T-helper 2 cell (primary cell): ENCODE measurements around the gene BCL2.

Experiments used
- DNase-seq, 5 experiments: peaks; one replicate each; pipeline versions ENCODE4 v3.0.0 to v3.0.0-alpha.2; 2012 to 2022

BCL2 gene

DNA sequence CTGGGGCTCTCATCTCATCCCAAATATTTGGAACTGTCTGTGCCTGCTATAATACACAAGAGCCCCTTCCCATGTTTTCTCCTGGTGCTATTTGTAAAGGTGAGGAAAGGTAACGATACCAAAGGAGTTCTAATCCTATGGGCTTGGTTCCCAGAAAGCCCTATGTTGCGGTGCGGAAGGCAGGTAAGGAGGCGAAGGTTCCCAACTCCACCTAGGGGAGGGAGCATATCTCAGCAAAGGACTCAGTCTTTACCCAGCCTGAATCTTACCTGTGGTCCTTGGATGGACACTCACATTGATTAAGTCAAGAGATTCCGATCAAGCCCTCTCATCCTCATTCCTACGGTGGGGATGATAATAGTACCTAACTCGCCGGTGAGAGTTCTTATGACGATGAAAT lies 140.1 kb downstream of the BCL2 start:
- no peak for DNase-seq

DNA sequence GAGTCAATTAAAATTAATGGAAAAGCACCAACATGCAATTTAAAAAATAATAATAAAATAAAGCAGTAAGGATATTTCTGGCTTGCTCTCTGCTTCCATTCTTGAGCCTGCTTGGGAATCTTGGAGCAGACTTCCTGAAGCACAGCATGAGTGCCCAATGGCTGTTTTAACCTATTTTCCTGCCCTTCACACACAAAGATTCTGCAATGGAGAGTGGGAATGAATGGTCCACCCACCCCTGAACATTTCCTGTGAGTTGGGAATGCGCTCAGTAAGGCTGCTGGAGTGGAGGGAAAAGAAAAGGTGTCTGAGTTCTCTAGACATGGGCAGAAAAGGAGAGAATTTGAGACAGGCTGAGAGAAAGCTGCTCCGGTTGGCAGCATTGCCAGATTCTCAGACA lies 140.6 kb downstream of the BCL2 start:
- no peak for DNase-seq

GRCh38 chr18:63177919-63178821 lies 141.4 kb downstream of the BCL2 start:
- no peak for DNase-seq

DNA sequence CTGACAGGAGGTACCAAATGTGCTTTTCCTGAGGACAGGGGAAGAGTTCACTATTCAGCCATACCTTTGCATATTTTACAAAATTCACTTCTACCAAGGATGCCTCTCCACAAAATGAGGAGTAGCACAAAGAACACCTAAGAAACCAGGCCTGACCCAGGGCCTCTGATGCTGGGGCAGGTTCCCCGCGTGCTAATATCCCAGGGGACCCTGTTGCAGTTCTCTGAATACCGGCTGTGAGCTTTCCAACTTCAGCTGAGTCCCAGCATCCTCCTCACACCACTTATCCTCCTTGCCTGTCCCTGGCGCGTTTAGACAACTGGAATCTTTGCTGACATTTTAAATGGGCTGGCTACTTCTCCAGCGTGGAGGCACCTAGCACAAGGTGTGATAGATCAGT lies 142.3 kb downstream of the BCL2 start:
- no peak for DNase-seq

DNA sequence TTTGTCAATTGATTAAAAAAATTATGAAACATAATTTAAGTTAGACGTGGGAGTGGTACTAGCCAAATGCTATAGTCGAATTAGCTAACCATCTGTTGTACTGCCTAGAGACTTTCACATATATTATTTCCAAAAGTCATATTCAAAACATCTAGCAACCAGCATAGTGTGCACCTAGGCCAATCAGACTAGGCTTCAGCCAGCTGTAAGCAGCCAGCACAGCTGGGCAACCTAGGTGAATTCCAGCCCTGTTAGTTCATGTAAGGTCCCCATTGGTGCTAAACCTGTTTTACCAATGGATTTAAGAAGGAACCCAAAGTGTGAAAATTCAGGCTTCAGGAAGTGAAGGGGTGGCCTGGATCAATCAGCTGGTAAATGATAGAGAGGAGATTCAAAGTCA lies 144.3 kb downstream of the BCL2 start:
- DNase-seq = no peak

GRCh38 chr18:63173983-63174382 lies 145.6 kb downstream of the BCL2 start:
- DNase-seq = no peak

- no peak for DNase-seq
These were observed 149.7 kb downstream of the BCL2 start for GRCh38 chr18:63169853-63170252.

- DNase-seq = no peak
These were observed 151.3 kb downstream of the BCL2 start for GRCh38 chr18:63168287-63168686.

- DNase-seq = no peak
These were observed 153.4 kb downstream of the BCL2 start for GRCh38 chr18:63166142-63166541.

GRCh38 chr18:63164396-63164795 lies 155.2 kb downstream of the BCL2 start:
- DNase-seq = no peak

DNA sequence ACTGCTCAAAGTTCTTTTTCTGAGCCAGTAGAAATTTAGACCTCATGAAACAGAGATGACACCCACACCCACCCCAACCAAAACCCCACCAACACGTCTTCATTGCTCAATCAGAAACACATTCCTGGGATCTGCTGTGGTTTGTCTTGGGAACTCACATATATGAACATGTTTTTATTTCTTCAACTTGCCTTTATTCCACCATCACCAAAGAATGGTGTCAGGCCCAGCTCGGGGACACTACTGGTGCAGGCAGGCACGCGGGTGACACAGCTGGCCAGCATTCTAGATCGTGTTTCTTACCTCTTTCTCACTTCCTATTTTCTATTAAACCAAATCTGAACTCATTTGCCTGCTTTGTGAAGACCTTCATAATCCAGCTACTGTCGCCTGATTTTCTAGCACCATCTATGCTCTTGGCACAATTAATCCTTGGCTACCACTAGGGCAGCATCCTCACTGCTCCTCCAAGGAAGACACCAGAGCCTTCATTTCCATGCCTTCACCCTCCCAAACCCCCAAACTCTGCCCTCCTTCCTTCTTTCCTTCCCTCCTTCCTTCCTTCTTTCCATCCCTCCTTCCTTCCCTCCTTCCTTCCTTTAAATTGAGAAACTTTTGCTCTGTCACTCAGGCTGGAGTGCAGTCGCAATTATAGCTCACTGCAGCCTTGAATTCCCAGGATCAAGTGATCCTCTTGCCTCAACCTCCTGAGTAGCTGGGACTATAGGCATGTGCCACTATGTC lies 157.1 kb downstream of the BCL2 start:
- peak in 1 of 5 experiments; percentile 64 for DNase-seq

- DNase-seq = peak; percentile 21 to 98 (median 71)
These were observed 157.8 kb downstream of the BCL2 start for GRCh38 chr18:63161761-63162195.

DNA sequence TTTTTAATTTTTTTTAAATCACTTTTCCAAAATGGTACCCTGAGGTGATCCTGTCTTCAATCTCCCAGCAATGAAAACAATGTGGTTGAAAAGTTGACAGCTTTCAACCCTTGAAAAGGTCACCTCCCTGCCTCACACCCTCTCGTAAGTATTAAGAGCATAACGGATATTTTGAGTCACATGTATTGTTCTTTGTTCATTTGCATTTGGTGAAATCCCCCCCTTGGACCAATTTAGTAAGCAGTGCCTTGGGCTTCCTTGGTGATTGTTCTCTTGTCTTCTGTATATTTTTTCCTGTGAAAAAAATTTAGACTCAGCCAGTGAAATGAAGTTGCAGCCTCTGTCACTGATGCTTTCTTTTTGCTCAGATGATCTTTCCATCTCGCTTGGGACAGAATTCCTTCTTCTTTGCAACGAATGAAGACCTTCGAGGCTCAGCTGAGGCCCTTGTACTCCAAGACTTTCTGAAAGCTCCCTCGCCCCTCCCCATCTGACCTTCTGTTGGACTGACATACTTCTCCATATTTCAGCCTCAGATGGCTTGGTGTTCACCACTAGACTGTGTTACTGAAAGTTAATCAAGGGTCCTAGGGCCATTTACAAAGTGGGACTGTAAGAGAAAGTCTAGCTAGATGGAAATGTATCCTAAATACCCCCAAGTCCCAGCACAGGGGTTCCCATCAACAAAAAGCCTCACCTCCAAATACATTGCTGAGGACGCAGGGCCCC lies 158.4 kb downstream of the BCL2 start:
- peak in 2 of 5 experiments; percentile 71 to 86 for DNase-seq

- DNase-seq = peak in 3 of 5 experiments; percentile 18 to 55 (median 29)
These were observed 159.2 kb downstream of the BCL2 start for GRCh38 chr18:63160172-63160995.

DNA sequence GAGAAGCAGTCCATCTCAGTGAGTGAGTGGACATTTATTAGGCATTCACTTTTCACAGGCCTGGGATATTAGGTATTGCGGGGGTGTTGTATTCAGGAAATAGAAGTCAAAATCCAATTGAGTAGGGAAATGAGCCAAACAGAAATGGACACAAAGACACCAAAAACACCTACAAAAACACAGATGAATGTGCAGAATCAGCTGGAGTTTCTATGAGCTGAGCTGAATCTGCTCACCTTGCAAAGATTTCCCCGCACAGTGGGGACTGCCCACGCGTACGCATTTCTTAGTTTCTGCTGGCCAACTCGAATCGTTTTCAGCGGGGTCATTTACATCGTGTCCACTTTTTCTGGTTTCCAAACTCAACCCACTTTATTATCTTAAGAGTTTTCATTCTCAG lies 160.0 kb downstream of the BCL2 start:
- peak in 2 of 5 experiments; percentile 24 to 44 for DNase-seq

DNA sequence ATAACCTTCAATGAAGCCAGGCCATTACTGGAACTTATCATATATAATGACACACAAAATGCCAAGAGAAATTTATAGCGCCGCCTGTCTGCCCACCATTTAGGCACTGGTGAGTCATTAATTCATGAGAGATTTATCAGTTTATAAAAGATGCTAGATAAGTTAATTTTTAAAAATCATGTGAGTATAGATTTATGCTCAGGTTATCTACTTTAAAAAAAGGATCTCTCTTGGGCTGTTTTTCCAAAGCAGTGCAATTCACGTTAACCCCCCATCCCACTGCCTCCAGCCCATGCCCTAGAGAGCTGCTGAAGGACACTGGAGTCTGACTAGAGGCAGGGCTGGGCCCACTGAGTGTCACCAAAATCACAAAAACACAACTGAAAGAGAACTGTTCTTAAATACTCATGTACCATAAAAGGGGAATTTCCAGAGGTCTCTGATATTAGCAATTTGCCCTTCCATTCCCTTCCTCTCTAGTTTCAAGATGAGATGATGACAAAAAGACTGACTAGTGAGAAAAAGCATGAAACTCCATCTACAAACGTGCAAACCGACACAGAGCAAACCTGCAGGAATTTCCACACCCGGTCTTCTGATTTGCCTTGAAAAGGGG lies 160.8 kb downstream of the BCL2 start:
- DNase-seq = peak in 2 of 5 experiments; percentile 34 to 60

- no peak for DNase-seq
These were observed 161.4 kb downstream of the BCL2 start for GRCh38 chr18:63158012-63158631.

GRCh38 chr18:63157293-63158011 lies 162.1 kb downstream of the BCL2 start:
- DNase-seq = peak in 1 of 5 experiments; percentile 36

GRCh38 chr18:63155910-63156773 lies 163.4 kb downstream of the BCL2 start:
- no peak for DNase-seq
